HG02884 (cell line): Measurements from ENCODE around the gene APP.
"Not testable (repeated sequence)": the region's sequence is repeated elsewhere in the genome, so short reads cannot be mapped to it uniquely, and the experiment has no call there.

Source experiments
- ATAC-seq: cut with Tn5 transposase; IDR thresholded peaks from one replicate; pipeline ENCODE4 v1.9.1; 2021; ENCODE audit warnings: mild to moderate bottlenecking, moderate library complexity; ENCODE audit not compliant: unreplicated experiment

The APP gene

DNA sequence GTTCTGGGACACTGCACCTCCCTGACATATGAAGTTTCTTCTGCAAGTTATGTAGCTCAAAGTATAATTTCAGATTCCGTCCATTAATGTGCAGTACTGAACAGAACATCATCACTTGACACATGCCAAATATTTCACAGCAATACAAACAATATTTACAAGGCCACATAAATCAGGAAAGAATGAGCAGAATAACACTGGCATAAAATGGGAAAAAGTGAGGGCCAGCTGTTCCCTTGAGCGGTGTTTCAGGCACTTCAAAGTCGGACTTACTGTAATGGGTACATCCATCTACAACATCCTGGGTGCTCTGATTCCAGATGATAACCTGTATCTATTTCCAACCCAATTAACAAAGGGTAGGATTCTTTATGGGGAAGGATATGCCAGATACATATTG is 217.4 kb downstream of the APP start:
- no peak for ATAC-seq

DNA sequence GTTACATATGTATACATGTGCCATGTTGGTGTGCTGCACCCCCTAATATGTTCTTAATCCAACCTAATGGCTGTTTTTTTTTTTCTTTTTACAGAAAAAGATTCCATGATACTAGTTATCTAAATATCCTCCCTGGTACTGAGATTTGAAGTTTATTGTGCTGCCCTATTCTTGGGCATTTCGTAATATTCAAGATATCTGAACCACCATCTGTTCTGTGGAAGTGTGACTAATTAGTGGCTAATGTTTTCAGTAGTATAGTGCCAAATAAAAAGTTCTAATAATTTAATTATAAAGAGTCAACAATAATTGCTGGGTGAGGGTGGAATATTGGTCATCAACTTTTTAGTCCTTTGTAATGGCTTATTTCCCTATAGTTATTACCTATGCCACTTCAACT is 218.3 kb downstream of the APP start:
- no peak for ATAC-seq

DNA sequence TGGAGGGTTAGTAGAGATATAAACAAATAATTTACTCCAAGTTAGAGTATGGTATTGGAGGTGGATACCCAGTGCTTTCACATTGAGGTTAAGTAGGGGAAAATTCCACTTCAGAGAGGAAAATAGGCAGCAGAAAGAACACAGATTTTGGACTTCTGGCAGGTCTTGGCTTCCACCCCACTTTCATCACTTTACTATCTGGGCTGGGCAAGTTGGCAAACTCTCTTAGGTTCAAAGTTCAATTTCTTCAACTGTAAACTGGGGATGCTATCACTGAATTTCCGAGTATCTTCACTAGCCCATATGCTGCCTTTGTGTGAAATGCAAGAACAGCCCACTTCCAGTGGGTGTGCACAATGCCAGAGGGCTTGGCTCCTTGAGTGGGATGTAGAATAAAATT is 220.9 kb downstream of the APP start:
- no peak for ATAC-seq

DNA sequence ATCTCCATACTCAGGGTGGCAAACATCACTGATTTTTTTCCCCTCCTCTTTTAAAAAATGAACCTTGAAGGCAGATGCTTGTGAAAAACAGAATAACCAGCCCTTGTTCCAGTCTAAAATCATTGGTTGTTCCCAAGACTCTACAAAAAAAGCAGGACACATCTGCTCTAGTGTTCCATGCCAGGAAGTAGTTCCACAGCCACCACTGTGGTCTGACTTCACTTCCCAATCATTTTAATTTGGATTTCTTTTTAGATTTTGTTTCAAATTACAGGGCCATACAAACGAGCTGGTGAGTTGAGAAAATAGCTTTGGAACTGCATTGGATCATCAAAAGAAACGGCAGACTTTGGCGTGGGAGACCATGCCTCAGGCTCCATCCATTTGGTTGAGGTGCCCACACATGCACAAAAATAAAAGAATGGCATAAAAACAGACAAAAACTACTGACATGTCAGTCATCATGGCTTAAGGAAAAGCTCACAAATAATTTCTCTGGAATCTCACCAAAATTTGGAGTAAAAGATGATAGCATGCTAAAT is 225.8 kb downstream of the APP start:
- no peak for ATAC-seq

DNA sequence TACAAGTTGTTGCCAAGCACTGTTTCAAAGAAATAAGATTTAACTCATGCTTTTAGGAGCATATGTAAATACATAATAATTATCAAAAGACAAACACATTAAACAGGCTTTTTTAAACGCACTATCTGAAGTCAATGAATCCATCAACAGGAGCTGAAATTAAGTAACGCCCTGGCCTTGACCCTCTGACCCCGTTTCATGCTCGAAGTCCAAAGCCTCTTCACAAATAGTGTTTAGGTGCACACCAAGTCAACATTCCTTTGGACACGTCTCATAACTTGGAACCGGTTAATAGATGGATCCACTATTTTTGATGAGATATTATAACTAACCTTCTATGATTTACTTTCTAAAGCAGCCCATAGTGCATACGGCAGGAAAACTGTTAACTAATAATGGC is 226.5 kb downstream of the APP start:
- ATAC-seq: no peak

DNA sequence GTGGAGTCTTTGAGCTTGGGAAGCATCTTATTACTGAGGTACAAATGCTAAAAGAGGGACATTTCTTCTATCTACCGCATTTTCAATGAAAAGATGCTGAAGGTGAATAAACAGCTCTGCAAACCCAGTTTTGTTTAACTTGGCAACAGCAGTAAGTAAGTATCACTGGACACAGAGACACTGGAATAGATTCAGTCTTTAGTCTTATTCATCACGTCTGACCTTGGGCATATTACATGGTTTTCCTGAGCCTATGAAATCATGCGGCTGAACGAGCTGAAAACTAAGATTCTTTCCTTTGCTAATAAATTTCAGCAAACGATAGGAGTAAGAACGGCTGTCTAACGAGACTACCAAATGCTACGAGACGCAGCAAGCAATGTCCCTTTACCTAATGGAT is 228.4 kb downstream of the APP start:
- no peak for ATAC-seq

DNA sequence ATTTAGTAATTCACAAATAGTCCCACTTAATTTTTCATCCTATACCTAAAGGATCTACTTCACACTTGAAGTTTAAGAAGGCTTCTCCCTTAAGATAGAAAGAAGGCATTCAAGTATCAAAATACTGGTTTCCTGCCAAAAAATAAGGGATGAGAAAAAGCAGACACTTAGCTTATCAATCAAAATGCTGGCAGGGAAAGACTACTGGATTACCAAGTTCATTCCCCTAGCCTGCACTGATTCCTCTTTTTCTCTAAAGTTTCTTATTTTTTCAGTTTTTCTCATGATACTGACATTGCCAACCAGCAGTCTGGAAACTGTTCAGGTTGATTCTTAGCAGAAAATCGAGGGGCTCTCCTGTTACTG is 231.2 kb downstream of the APP start:
- no peak for ATAC-seq

DNA sequence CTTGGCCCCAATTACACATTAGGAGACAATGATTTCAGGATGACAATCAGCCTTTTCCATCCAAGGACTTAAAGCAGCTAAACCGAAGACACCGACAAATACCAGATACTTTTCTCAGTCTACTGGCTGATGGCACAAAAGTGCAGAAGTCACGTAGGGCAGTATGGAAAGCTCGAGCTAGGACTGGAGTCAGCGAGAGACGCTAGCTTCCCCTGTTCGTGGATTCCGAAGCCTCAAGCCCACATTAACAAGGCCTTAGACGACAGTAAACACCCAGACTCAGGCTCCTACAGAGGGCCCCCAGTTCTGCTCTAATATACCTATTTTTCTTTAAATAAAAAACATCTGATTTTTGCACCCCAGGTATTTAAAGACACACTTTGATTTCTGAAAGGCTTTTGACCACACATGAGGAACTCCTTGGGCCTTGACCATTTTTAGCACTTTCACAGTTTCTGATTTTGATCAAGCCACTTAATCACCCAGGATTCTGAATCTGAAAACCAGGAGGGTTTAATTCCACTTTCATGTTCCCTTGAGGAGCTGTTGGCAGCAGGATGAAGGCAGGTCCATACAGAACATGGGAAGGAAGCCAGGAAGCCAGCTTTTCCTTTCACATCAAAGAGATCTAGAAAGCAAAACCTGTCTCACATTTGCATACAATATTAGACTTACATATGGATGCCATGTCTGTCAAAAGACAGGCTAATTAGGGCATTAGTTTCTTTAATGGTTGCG is 231.7 kb downstream of the APP start:
- ATAC-seq: no peak

DNA sequence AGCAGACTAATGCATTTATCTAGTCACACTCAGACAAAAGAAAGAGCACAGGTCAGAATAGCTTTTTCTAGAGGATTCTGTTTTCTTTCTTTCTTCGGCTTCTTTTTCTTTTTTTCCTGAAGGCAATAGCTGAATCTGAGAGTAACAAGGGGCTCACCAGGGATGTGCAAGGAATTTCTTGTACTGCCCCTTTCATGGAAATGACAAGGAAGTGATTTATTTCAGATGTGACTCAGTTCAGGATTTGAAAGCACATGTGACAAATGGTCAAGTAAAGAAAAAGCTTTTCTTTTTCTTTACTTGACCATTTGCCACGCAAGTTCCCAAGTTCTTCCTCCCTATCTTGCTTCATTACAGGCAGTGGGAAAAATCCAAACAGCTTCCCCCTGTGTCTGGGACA is 233.8 kb downstream of the APP start:
- no peak for ATAC-seq

DNA sequence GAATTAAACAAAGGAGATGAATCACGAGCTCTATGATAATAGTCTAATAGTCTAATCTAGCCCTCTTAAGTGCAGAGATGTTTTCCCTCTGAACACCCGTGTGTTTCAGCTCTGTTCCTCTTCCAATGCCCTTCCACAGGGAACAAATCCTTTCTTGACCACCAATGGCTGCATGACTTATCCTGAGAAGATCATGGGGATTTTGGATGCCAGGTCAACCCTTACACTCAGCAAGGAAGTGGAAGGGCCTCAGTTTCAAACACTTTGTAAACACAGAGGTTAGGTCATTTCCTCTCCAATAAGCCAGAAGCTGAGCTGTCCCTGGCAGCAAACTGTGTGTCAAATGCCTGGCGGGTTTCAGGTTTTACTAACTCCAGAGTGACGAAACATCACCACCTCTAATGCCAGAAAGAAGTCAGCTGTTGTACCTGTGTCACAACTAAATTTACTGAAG is 235.8 kb downstream of the APP start:
- ATAC-seq: no peak

DNA sequence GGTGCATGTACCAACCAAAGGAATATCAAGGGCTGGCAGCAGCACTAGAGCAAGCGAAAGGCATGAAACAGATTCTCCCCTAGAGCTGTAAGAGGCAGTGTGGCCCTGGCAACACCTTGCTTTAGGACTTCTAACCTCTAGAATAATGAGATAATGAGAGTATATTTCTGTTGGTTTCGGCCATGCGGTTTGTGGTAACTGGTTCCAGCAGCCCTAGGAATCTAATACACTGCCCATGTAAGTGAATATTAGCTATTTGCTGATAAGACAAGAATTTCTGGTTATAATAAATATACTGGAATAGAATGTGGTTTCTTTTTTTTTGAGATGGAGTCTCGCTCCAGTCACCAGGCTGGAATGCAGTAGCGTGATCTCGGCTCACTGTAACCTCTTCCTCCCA is 236.4 kb downstream of the APP start:
- ATAC-seq: no peak

DNA sequence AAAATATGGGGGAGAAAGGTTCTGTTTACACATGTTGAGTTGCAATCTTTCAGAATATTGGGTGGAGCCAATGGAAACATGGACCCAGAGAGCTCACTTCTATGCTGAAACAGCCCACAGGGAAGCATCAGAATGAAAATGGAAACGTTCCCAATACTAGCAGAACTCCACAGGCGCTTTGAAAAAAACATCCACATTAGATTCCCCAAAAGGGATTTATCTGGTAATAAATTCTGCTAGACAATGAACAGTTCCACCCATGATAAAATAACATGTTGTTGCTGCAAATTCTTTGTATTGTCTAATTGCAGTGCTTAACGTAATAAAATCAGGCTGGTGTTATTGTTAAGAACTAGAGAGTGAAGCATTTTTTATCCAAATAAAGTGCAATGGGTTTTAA is 238.8 kb downstream of the APP start:
- ATAC-seq: no peak

DNA sequence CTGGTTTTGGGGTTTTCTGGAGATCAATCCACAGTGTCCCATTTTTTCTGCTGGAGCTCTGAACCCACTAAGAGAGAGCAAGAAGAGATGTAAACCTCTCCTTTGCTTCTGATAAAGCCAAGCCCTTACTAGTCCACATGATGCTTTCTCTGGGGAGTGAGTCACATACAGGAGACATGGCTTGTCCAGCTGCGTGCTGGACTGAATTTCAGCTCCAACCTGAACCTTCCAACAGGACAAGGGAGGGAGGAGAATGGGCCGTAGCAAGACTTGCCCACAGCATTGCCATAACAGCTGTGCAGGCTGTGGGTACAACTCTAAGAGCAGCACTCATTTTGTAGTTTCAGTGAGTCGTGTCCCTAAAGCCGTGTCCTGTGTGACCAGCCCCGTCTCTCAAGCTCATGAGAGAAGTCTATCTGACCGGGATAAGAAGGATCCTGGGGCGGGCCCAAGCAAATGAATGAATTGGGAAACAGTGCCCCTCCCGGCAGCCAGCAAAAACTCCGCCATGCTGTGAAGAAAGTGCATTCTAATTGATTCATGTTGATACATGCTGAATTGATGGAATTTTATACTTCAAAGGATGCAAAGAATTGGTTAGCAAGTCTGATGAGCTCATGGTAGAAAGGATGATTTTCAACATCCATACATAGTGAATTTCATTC is 240.6 kb downstream of the APP start:
- ATAC-seq: no peak

DNA sequence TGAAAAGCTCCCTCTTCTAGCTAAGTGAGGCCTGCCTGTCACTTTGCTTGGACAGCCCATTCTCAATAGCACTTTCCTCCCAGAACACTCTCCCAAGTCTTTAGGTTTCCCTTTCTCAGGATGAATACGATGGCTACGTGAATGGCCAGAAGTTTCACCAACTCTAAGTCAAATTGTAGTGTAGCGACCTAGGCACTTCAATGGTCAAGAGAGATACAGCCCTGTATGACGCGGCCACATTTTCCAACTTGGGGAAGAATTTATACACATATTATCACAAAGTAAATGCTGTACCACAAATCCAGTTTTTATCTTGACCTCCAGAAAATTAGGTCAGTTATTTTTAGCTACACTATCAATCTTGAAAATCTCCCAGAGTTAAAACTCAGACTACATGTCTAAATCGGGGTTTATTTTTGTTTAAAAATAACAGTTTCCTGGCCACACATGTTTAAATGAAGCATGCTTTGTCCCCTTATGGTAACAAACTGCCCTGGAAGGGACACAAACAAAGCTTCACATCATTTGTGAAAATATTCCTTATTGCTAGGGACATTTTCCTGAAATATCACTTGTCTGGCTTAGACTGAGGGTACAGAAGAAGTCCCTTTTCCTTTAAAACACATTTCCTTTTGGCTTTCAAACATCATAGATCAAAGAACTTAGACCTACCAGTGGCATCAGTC is 243.2 kb downstream of the APP start:
- ATAC-seq: no peak

DNA sequence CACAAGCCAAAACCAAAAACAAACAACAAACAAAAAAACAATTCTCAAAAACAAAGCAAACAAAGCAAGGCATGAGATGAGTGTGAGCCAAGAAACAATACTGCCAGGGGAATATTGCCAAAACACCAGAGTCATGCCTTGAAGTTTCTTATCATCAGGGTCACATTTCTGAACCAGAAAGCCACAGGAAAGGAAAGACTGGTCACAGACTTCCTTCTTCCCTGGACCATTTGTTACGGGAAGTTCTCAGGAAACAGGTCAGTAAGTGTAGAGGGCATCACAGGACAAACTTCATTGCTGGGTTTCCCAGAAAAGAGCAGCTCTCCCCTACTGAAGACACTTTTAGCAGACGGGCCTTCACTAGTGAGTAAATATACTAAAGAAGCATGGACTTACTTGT is 244.6 kb downstream of the APP start:
- no peak for ATAC-seq

DNA sequence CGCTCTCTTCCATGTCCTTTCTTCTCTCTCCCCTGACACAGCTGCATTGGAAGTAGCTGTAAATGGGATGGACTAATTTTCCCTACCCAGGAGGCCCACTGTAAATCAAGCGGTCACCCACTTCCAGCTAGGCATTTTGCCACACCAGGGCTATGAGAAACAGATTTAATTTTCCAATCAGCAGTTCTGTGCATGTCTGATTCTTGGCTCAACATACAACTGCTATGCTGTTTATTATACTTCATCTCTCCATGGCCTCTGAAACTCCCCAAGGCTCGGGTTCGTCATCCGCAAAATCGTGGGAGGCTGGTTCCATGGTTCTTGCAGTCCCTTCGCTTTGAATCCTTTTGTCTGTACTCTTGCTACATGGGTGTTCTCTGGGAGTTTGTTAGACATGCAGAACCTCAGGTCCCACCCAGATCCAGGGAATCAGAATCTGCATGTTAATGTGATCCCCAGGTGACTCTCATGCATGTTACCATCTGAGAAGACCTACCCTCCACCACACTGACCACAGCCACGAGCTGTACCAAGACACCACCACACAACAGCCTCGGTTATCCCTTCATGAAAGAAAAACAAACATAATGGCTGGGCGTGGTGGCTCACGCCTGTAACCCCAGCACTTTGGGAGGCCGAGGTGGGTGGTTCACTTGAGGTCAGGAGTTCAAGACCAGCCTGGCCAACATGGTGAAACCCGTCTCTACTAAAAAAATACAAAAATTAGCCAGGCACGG is 245.3 kb downstream of the APP start:
- no peak for ATAC-seq

DNA sequence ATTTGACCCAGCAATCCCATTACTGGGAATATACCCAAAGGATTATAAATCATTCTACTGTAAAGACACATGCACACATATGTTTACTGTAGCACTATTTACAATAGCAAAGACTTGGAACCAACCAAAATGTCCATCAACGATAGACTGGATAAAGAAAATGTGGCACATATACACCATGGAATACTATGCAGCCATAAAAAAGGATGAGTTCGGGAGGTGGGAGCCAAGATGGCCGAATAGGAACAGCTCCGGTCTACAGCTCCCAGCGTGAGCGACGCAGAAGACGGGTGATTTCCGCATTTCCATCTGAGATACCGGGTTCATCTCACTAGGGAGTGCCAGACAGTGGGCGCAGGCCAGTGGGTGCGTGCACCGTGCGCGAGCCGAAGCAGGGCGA is 252.4 kb downstream of the APP start:
- not testable (repeated sequence) for ATAC-seq

DNA sequence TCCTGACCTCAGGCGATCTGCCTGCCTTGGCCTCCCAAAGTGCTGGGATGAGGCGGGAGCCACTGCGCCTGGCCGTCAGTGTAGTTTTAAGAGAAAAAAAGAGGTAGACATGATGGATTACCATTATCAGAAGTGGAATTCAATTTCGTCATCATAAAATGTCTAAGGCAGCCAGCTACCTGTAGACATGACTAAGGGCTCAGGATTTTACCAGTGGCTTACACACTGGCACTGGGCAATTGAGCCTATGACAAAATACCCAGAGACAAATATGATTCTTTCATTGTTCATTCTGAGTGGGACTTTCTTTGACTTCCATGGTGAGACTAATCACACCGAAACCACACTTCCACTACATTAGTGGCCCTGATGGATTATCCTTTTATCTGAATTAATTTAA is 254.3 kb downstream of the APP start:
- ATAC-seq: no peak

DNA sequence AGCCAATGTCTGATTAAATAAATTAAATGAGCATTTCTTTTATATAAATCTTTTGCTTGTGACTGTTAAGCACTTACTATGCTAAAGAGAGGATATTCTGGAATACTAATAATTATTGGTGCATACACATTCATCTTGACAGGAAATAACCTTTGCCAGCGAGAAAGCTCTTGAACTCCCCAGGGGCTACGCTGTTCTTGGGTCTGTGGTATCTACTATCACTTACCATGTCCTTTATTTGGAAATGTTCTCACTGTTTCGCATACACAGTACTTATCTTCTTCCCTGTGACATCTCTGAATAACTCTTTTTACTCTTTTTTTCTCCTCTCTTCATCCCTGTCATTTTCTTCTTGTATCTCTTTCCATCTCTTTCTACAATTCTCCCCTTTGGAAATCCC is 257.1 kb downstream of the APP start:
- peak; percentile 66 for ATAC-seq

DNA sequence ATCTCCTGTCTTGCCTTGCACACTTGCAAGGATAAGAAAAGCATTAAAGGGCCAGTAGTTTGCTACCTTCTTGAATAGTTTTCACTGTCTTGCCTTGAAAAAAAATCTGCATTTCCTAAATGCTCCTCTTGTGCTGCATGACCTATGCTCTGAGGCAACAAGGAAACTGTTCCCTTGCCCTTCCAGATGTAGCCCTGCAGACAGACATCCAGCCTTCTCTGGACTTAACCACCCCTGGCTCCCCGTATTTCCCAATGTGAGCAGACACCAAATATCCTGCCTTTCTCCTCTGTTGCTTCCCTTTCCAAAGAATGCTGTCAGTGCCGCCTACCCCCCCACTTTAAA is 258.2 kb downstream of the APP start:
- no peak for ATAC-seq

DNA sequence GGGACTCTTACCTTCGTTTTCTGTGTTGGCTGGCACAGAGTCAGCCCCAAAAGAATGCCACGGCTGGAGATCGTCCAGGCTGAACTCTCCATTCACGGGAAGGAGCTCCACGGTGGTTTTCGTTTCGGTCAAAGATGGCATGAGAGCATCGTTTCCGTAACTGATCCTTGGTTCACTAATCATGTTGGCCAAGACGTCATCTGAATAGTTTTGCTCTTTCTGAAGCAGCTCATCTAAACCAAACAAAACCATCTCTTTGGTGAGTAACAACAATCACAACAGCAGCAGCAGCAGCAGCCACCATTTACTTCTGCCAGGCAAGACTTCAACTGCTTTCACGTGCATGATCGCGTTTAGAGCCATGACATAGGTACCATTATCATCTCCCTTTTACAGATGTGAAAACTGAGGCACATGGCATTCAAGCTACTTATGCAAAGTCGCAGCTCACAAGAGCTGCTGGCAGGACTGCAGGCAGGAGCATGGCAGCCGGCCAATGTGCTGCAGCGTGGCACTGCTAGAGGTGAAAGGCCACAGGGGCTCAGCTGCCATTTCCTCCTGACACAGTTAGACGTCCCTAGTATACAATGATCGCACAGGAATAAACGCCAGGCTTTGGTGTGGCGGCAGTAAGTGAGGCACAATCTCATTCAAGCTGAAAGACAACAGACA is 258.7 kb downstream of the APP start:
- ATAC-seq: no peak
